OCI-LY1 (cell line): ENCODE results near the gene PIM1.

Experiments used
- H2AFZ ChIP-seq: fragments of 200-600 bp; sonication (generic), shearing (Covaris generic); 2 replicates; pipeline ENCODE4 v1.6.0; 2014; ENCODE audit warnings: antibody characterized with exemption, mild to moderate bottlenecking, low read length
- H3F3A ChIP-seq: fragments of 200-600 bp; sonication (generic), shearing (Covaris generic); 2 replicates; pipeline ENCODE4 v1.6.0; 2014; ENCODE audit warnings: mild to moderate bottlenecking, antibody characterized with exemption, low read length, moderate library complexity; ENCODE audit not compliant: insufficient read depth
- H3K27ac ChIP-seq: fragments of 200-600 bp; sonication (generic); 2 replicates; pipeline ENCODE4 v1.5.1; 2014; ENCODE audit warnings: low read length, mixed run types, mild to moderate bottlenecking, low read depth; ENCODE audit not compliant: poor library complexity, severe bottlenecking
- H3K27me3 ChIP-seq: fragments of 200-600 bp; sonication (generic); 2 replicates; pipeline ENCODE4 v1.6.0; 2014; ENCODE audit warnings: antibody characterized with exemption, mild to moderate bottlenecking, low read length, moderate library complexity; ENCODE audit not compliant: insufficient read depth
- H3K36me3 ChIP-seq: fragments of 200-600 bp; sonication (generic); 2 replicates; pipeline ENCODE4 v1.6.1; 2014; ENCODE audit warnings: mild to moderate bottlenecking, antibody characterized with exemption, low read length, moderate library complexity, mixed read lengths; ENCODE audit not compliant: insufficient read depth
- H3K4me1 ChIP-seq: fragments of 200-600 bp; sonication (generic); 2 replicates; pipeline ENCODE4 v1.5.1; 2014; ENCODE audit warnings: mild to moderate bottlenecking, low read length, moderate library complexity; ENCODE audit not compliant: insufficient read depth, severe bottlenecking
- H3K4me2 ChIP-seq: fragments of 200-600 bp; sonication (generic), shearing (Covaris generic); 2 replicates; pipeline ENCODE4 v1.6.1; 2014; ENCODE audit warnings: low read length
- H3K4me3 ChIP-seq: fragments of 200-600 bp; sonication (generic); 2 replicates; pipeline ENCODE4 v1.5.1; 2014; ENCODE audit warnings: low read length, low read depth, mild to moderate bottlenecking, mixed read lengths; ENCODE audit not compliant: poor library complexity, severe bottlenecking
- H3K79me2 ChIP-seq: fragments of 200-600 bp; shearing (Covaris generic); 2 replicates; pipeline ENCODE4 v1.6.1; 2016; ENCODE audit warnings: mixed run types, low read length, mixed read lengths; ENCODE audit not compliant: insufficient read depth
- H3K9ac ChIP-seq: fragments of 200-600 bp; sonication (generic), shearing (Covaris generic); 2 replicates; pipeline ENCODE4 v1.6.1; 2014; ENCODE audit warnings: mild to moderate bottlenecking, low read length, mixed read lengths
- H3K9me2 ChIP-seq: fragments of 200-600 bp; sonication (generic), shearing (Covaris generic); 2 replicates; pipeline ENCODE4 v1.6.1; 2014; ENCODE audit warnings: low read depth, mild to moderate bottlenecking, low read length, mixed read lengths
- H3K9me3 ChIP-seq: fragments of 200-600 bp; shearing (Covaris generic); 2 replicates; pipeline ENCODE4 v1.6.1; 2014; ENCODE audit warnings: low read length, mixed read lengths
- H4K20me1 ChIP-seq: fragments of 200-600 bp; sonication (generic), shearing (Covaris generic); 2 replicates; pipeline ENCODE4 v1.6.0; 2016; ENCODE audit warnings: mild to moderate bottlenecking, low read length; ENCODE audit not compliant: insufficient read depth
- EZH2 ChIP-seq: fragments of 200-600 bp; sonication (generic), shearing (Covaris generic); IDR thresholded peaks from 2 replicates; pipeline ENCODE4 v1.8.0; 2017; ENCODE audit warnings: borderline replicate concordance, mixed run types, mild to moderate bottlenecking, antibody characterized with exemption, low read length, moderate library complexity, mixed read lengths
- TF ChIP-seq, protein P1 (sequence below): fragments of 200-600 bp; sonication (generic), shearing (Covaris generic); IDR thresholded peaks from 2 replicates; pipeline ENCODE4 v1.5.1; 2017; ENCODE audit warnings: mild to moderate bottlenecking, antibody characterized with exemption, low read length, moderate library complexity, mixed read lengths

PIM1 gene

DNA sequence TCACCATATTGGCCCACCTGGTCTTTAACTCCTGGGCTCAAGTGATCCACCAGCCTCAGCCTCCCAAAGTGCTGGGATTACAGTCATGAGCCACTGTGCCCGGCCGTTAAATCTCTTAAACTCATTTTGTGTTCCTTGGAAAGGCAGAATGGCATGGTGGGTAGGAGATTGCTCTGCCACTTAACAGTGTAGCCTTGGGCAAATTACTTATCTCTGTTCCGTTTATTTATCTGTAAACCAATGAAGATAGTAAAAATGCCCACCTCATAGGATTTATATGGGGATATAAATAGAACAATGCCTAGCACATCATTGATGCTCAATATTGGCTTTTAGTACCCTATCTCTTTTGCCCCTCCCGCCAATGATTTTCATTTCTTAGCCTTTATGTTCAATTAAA, 7.2 kb upstream of the PIM1 start:
- no peaks in the 10 kb centered on the region for H3K79me2 ChIP-seq

DNA sequence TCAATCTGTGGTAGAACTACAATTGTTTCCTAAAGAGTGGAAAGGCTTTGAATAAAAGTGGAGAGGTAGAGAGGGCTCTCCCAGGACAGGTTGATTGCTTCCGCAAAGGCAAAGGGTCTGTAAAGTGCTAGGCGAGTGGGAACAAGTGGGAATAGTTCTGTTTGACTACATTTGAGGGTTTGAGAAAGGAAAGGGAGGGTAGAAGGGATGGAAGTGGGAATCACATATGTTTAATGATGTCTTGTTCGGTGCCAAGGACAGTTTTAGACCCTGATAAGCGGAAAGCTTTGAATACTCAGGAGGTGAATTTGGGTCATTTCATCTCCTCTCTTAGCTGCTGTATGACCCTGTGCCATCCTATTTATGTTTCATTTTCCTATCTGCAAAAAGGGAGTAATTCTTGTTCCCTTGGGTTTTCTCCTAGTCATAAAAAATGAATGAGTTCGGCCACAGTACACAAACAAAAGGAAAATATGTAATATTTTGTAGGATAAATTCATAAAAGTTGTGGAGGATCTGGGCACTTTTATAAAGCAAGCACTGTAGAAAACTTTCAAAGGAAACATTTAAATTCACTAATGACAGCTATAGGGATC, 1.7 kb upstream of the PIM1 start:
- Histone ChIP-seq H3K27ac (peak overlapping the region; percentile 95), H3F3A (peaks cover 8% of the 10 kb centered on the region; the same call in 1 of the 2 replicates), H3K4me2 (peak overlapping the region; percentile 81), H3K4me1 (peaks cover 28% of the 10 kb centered on the region), H4K20me1 (peaks cover 3% of the 10 kb centered on the region), H3K79me2 (peaks cover 26% of the 10 kb centered on the region), H3K36me3 (peaks cover 31% of the 10 kb centered on the region), H3K27me3 (no peaks in the 10 kb centered on the region), H3K9me2 (no peaks in the 10 kb centered on the region), H2AFZ (no peak overlapping the region), H3K4me3 (peak overlapping the region; percentile 81), H3K9ac (peak overlapping the region; percentile 93), H3K9me3 (no peaks in the 10 kb centered on the region)
- no peak for TF ChIP-seq EZH2

More for the DNA sequence above, 7.2 kb upstream of the PIM1 start:
- no peaks in the 10 kb centered on the region for H3K9me2 ChIP-seq
- H3K36me3 ChIP-seq = no peaks in the 10 kb centered on the region
- TF ChIP-seq, protein P1, sequence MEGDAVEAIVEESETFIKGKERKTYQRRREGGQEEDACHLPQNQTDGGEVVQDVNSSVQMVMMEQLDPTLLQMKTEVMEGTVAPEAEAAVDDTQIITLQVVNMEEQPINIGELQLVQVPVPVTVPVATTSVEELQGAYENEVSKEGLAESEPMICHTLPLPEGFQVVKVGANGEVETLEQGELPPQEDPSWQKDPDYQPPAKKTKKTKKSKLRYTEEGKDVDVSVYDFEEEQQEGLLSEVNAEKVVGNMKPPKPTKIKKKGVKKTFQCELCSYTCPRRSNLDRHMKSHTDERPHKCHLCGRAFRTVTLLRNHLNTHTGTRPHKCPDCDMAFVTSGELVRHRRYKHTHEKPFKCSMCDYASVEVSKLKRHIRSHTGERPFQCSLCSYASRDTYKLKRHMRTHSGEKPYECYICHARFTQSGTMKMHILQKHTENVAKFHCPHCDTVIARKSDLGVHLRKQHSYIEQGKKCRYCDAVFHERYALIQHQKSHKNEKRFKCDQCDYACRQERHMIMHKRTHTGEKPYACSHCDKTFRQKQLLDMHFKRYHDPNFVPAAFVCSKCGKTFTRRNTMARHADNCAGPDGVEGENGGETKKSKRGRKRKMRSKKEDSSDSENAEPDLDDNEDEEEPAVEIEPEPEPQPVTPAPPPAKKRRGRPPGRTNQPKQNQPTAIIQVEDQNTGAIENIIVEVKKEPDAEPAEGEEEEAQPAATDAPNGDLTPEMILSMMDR = no peak
- TF ChIP-seq EZH2 = no peak
- H3K27me3 ChIP-seq = no peaks in the 10 kb centered on the region
- peaks cover 32% of the 10 kb centered on the region for H3K4me1 ChIP-seq
- no peak overlapping the region for H3K9ac ChIP-seq
- no peaks in the 10 kb centered on the region for H4K20me1 ChIP-seq
- H3K4me2 ChIP-seq = no peak overlapping the region
- H3F3A ChIP-seq = peaks cover 4% of the 10 kb centered on the region
- H3K27ac ChIP-seq = peak overlapping the region; percentile 98
- H3K4me3 ChIP-seq = no peak overlapping the region
- H2AFZ ChIP-seq = no peak overlapping the region
- H3K9me3 ChIP-seq = no peaks in the 10 kb centered on the region

DNA sequence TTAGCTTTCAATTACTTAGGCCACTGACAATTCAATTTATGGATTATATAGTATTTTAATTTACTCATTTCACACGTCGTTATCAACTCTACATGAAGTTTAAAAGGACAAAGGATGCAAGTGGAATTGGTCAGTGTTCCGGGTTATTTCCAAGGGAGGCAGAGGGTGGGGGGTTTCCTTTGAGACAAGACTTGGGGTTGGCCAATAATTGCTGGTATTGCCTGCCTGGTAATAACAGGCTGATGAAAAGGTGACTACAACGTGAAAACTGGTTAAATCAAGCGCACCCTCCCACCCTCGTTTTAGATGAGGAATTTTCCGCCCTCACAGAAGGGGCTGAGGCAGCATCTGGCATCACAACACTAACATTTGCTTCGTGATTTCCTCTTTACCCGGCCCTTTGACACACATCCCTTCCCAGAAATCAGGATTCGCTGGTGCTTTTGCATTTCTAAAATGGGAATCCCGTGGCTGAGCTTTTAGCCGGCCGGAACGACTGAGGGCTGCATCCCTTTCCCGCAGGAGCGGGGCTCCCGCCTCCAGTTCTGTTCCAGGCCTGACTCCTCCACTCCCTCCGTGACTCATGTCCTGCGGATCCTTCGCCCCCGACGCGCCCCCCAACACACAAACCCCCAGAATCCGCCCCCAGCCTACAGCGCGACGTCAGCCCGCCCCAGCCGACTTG, 999 bp upstream of the PIM1 start:
- Histone ChIP-seq H3K9me2 (no peaks in the 10 kb centered on the region), H3K4me2 (peak overlapping the region; percentile 81), H3K79me2 (peaks cover 26% of the 10 kb centered on the region), H3K4me1 (peaks cover 29% of the 10 kb centered on the region), H3F3A (peaks cover 13% of the 10 kb centered on the region; the same call in 1 of the 2 replicates), H2AFZ (no peak overlapping the region), H3K36me3 (peaks cover 38% of the 10 kb centered on the region), H3K9me3 (no peaks in the 10 kb centered on the region), H3K9ac (peak overlapping the region; percentile 93), H3K27ac (peak overlapping the region; percentile 95), H4K20me1 (peaks cover 3% of the 10 kb centered on the region), H3K4me3 (peak overlapping the region; percentile 81), H3K27me3 (no peaks in the 10 kb centered on the region)
- TF ChIP-seq EZH2 = no peak
- TF ChIP-seq, protein P1 = no peak
